Activated CD8-positive, alpha-beta memory T cell treated with anti-CD3 and anti-CD28 coated beads, Interleukin-2, amount 50 U/mL, for 48 hours (primary cell): ENCODE data around the gene GAREM1.

ENCODE experiments used
- DNase-seq: peaks from one replicate; pipeline ENCODE4 v3.0.0-alpha.2; 2020

GAREM1 gene

DNA sequence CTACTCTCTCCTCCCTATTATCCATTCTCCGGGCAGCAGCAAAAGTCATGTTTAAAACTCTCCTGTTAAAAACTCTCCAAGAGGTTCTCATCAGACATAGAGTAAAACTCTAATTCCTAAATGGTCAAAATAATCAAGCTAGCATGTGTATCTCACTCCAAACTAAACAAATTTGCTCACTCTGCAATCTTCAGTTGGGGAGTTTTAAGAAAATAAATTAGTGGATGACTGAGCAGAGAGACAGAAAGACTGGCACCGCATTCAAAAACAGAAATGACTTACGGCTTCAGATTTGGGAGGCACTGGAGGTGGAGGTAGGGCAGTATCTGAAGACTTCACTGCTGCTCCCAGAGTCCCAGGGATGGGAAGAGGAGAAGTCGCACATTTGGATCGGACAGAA is 183.9 kb downstream of the GAREM1 start:
- DNase-seq, result no peak

GRCh38 chr18:32284284-32284683 is 186.4 kb downstream of the GAREM1 start:
- DNase-seq, result no peak

DNA sequence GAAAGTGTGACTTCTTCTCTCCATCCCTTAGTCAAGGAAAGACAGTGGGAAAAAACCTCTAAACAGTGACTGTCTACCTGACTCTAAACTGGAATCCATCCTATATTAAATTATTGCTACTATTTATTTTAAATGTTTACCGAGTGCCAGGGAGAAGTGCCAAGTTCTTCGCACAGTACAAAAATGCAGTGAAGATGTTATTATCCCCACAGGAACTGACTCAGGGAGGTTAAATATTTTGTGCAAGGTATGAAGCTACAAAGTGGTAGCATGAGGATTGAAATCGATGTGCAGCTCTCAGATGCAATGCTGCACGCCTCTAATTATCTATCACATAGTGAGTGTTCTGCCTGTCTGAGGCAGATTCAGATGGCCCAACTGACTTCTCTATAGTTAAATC is 189.8 kb downstream of the GAREM1 start:
- DNase-seq, result no peak

DNA sequence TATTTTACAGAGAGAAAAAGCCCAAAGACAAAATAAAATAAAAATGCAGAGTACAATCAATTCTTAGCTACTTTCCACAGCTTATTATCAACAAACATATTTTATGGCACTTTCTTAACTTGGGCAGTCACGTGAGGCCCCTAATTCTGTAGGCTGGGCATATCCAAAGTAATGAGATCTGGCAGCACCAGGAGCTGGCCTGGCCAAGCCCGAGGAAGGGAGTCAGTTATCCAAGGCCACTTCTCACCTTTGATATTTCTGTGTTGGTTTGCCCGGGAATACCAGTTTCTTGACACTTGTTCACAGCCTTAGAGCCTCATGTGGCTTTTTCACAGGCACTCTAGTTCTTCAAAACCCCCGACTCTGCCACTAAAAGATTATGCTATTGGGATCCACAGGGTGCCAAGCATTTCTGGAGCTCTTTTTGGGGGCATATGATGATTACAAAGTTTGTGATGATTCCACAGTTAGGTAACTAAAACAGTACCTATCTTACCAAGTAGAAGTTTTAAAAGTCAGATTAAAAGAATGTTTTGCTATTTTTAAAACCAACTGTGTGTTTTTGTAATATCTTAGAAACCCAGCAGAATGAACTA is 190.4 kb downstream of the GAREM1 start:
- DNase-seq, result no peak

DNA sequence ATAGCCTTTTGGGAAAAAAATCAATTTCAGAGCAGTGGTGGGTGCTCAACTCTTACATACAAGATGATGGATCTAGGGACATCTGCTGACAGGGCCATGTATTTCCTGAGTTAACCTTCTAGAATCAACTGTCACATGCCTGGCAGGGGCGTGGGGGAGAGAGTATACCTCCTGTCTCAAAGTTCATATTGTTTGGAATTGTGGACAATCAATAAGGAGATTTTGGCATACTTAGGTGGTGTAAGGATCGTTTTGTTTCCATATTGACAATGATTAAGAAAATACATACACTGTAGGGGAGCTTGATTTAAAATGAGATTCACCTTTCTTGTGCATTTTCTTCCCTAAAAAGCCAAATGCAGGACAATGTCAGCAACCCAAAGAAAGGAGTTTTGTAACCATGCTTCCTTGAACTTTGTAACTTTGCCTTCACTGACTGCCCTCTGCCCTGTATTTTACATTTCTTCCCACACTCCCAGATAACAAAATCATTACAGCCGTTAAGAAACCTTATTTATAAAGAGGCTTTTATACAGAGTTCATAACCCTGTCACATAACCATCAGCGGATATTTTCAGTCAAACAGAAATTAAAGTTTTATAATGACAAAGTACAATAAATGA is 192.4 kb downstream of the GAREM1 start:
- no peak for DNase-seq

DNA sequence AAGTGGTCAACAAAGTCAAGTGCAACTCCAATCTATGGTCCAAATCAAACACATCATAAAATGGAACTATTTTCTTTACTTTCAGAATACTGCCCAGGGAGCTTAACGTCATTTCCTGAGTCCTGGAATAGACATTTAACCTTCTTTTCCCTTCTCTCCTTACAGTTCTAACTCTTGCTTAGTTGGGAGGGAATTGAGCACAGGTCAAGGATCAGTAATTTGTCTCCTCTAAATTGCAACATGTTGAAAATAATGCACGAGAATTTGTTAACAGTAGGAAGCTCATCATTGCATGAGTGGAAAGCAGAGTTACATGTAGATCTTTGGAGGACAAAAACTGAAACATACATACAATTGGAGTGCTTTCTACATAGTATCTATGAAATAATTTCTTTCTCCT is 193.1 kb downstream of the GAREM1 start:
- DNase-seq, result no peak

DNA sequence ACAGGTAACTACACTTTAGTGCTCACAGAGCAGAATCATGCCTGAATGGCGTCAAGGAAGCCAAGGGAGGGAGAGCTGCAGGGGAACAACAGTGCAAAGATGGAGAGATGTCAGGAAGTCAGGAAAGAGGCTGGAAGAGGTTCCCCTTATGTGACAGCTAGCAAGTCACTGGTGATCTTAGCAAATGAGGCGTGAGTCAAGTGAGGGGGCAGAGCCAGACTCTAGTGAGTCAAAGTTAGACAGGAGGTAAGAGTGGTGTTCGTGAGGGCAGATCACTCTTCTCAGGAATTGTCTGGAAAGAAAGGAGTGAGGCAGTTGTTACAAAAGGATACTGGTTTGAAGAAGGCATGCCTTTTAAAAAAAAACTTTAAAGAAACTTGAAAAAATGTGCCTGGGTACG is 193.8 kb downstream of the GAREM1 start:
- no peak for DNase-seq

DNA sequence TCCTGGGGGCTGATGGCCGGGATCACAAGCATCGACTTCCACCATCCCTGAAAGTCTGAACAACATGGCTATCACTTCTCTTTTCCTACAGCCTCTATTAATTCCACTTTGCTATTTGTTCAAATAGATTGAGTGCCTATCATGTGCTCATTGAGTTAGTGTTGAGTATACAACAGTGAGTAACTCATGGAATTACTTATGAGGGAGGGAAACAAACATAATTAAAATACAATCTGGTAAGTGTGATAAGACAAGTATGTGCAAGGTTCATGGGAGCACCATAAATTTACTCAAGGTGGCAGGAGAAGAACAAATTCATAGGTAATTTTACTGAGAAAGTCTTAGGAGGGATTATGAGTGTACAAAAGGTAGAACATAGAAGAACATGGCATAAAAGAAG is 194.4 kb downstream of the GAREM1 start:
- DNase-seq, result no peak

- DNase-seq, result no peak
These were observed 195.5 kb downstream of the GAREM1 start for GRCh38 chr18:32275221-32275620.

DNA sequence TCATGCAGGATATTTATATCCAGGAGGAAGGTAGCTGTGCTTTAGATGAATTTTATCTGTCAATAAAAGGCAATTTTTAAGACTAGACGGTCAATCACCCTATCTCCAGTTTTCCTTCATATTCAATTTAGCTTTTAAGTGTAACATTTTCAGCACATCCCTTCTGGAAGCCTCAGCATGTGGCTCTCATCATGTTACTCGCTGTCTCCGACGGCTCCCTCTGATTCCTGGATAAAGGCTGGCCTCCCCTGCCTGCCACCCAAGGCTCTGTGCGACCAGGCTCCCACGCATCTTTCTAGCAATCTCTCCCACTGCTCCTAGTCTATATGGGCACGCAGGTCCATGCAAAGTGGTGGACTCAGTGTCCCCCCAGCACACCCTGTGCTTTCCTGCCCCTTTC is 196.4 kb downstream of the GAREM1 start:
- no peak for DNase-seq

DNA sequence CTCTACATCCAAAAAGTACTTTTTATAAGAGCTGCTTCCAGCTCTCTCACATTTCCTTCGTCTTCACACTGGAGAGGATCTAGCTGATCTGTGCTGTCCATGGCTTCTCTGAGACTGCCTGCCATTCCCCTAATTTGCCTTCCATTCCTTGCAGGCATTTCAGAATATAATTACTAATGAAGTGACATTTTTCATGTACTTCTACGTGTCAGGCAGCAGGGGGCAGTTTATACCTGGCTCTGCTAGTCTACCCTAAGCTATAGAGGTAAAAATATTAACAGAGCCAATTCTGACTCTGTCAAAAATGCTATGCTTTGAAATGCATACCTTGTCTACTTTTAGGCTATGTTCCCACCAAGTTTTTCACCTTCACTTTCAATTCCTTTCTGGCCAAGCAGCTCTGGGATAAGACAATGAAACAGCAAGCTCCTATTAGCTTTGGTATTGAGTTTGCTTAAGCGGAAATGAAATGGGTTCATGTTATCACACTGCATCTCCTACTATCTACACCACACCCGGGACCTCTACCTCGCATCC is 198.9 kb downstream of the GAREM1 start:
- no peak for DNase-seq

DNA sequence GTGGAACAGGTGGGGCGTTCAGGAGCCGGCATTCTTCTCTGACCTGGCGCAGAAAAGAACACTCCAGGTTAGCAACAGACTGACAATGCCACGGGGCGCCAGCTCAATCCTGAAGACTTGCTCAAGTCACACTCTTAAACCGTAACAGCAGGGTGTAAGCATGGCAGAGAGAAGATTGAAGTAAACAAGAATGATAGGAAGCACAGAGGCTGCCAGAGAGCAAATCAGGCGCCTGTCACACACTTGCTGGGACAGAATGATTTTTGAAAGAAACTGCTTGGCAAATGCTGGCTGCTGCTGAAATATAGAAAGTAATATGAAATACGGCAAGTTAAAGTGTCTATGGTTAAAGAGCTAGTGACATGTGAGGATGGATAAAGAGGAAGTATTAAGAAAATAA is 200.3 kb downstream of the GAREM1 start:
- DNase-seq, result no peak

- DNase-seq, result no peak
These were observed 203.2 kb downstream of the GAREM1 start for GRCh38 chr18:32267463-32267862.

DNA sequence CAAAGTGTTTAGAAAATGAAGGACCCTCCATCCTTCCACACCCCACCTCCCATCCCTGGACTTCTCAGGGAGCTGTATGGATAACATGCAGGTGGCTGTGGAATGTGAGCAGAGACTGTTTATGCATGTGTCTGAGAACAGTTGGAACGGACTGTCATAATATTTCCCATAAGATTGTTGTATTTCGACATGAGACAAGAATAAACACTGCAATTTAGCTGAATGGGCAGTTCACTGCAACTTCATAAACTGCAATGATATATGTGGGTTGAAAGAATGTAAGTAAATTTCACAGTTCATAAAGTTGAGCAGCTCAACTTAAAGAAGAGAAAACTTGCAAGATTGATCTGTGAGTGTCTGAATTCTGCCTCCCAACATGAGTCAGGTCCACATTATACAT is 206.3 kb downstream of the GAREM1 start:
- no peak for DNase-seq

DNA sequence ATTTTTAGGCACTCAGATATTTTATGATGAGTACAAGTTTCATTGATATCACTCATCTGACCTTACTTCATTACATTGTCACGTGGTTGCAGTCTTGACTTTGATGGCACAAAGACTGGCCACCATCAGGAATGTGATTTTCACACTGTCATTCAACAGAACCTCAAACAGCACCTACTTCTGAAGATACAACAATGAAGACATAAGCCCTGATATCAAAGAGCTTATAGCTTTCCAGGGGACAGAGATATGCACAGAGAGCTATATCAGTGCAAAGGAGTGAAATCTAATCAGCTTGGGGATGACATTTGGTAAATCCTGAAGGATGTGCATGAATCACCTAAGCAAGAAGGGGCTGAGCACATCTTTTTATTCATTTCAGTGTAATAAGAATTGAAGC is 208.6 kb downstream of the GAREM1 start:
- DNase-seq, result no peak

GRCh38 chr18:32261003-32261402 is 209.7 kb downstream of the GAREM1 start:
- no peak for DNase-seq

GRCh38 chr18:32259553-32259952 is 211.1 kb downstream of the GAREM1 start:
- no peak for DNase-seq

GRCh38 chr18:32258558-32259204 is 212.0 kb downstream of the GAREM1 start:
- no peak for DNase-seq

GRCh38 chr18:32258148-32258547 is 212.5 kb downstream of the GAREM1 start:
- DNase-seq, result no peak

- DNase-seq, result no peak
These were observed 213.4 kb downstream of the GAREM1 start for GRCh38 chr18:32257084-32257785.

DNA sequence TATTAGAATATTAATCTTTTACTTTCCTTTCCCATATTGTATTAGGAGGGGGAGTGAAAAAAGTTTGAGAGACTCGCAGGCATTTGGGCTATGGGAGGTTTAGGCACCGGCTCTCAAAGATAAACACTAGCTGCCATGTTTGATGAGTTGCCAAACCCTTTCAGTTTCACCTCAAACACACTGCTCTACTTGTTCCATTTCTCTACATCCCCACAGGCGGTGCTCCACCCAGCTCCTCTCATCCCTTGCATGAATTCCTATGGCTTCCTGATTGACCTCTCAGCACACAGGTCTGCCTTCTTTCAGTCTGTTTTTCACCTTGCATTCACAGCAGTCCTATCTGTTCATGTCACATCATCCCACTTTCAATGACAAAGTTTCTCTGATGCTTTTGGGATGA is 215.1 kb downstream of the GAREM1 start:
- no peak for DNase-seq

DNA sequence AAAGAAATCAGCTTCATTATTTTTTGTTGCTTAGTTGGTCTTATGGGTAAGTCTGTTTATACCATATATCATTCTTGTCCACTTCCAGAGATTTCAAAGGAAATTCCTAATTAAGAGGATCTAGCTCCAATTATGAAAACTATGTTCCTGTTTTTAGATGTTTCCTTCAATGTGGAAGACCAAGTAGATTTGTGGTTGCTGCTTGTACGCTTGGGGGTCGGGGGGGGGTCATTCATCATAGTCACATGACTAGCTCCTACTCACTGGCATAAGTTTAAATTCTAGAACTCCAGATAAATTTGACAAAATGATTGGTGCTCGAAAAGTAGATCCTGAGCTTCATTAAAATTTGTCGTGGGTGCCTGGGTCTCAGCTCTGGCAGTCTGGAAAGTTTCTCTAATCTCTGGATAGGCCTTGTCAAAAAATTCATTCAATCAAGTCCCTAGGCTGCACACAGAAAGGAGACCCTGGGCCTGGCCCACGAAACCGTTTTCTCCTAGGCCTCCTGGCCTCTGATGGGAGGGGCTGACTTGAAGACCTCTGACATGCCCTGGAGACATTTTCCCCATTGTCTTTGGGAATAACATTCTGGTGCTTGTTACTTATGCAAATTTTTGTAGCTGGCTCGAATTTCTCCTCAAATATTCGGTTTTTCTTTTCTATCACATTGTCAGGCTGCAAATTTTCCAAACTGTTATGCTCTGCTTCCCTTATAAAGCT is 218.4 kb downstream of the GAREM1 start:
- no peak for DNase-seq

GRCh38 chr18:32251466-32251865 is 219.2 kb downstream of the GAREM1 start:
- DNase-seq, result no peak
